Upper lobe of left lung (tissue), 6 donors: ENCODE data around the gene MYO3B. TPM values are rescaled to one million over a fixed set of nuclear protein-coding genes. Genes with fewer than 3 reads are reported as not detected.
"Not testable (repeated sequence)": the region's sequence is repeated elsewhere in the genome, so short reads cannot be mapped to it uniquely, and the experiment has no call there.

ENCODE experiments used
- ATAC-seq, 2 donors: fragments of 200-7000 bp; cut with Tn5 transposase; one replicate each; pipeline ENCODE4 v1.9.1; 2022; ENCODE audit warnings: mild to moderate bottlenecking in 2 of 2, moderate library complexity in 2 of 2; ENCODE audit not compliant: low FRiP score in 2 of 2
- DNase-seq, 2 donors: peaks; one replicate each; pipeline ENCODE4 v3.0.0-alpha.2; 2019 to 2020
- H3K27ac ChIP-seq, 4 donors: fragments of 200-600 bp; sonication (generic); one replicate each; pipeline ENCODE4 v1.5.1; 2016 to 2019
- H3K27me3 ChIP-seq, 4 donors: fragments of 200-600 bp; sonication (generic); one replicate each; pipeline ENCODE4 v1.5.1; 2017 to 2019
- H3K36me3 ChIP-seq, 4 donors: fragments of 200-600 bp; sonication (generic); one replicate each; pipeline ENCODE4 v1.5.1; 2016 to 2019
- H3K4me1 ChIP-seq, 4 donors: fragments of 200-600 bp; sonication (generic); one replicate each; pipeline ENCODE4 v1.5.1; 2018 to 2019
- H3K4me3 ChIP-seq, 4 donors: fragments of 200-600 bp; sonication (generic); one replicate each; pipeline ENCODE4 v1.5.1; 2017 to 2019; ENCODE audit warnings: mild to moderate bottlenecking in 2 of 4, moderate library complexity in 1 of 4
- H3K9me3 ChIP-seq, 4 donors: fragments of 200-600 bp; sonication (generic); one replicate each; pipeline ENCODE4 v1.5.1; 2018 to 2019
- EP300 ChIP-seq, 4 donors: sonication (generic); formaldehyde crosslinking; IDR thresholded peaks; one replicate each; pipeline ENCODE4 v1.5.1; 2017; ENCODE audit warnings: antibody characterized with exemption in 4 of 4, control low read depth in 2 of 4
- POLR2A ChIP-seq, 4 donors: fragments of 450-650 bp; IDR thresholded peaks; one replicate each; pipeline ENCODE4 v1.5.1; 2016 to 2017; ENCODE audit warnings: antibody characterized with exemption in 4 of 4, mild to moderate bottlenecking in 2 of 4
- POLR2AphosphoS5 ChIP-seq, 2 donors: sonication (generic); formaldehyde crosslinking; IDR thresholded peaks; one replicate each; pipeline ENCODE4 v1.5.1; 2017; ENCODE audit warnings: antibody characterized with exemption in 2 of 2
- WGBS, 2 donors: methylation state at CpG; one replicate each; pipeline ENCODE4 v1.1.5; 2017 to 2018; 5-methylcytosine and 5-hydroxymethylcytosine counted together
- total RNA-seq, 6 donors: library from RNA; depleted of rRNA in 4 of 6; stranded (reverse); fragments of >200 nt in 4 of 6; gene quantifications; one replicate each; pipeline versions ENCODE4 v1.1.0 to v1.2.1, GENCODE V29; 2016 to 2021
- TF ChIP-seq, protein P1 (sequence below), 6 experiments: fragments of 450-650 bp in 4 of 6; fragments of 200-600 bp in 2 of 6; sonication (generic) in 2 of 6; IDR thresholded peaks; one replicate each; pipeline ENCODE4 v1.5.1; 2016 to 2019; ENCODE audit warnings: antibody characterized with exemption in 6 of 6
- donor health status: DM: no; HTN: no; CAD: no; lungs with moderate emphysema.
- donor health status: DM: no; HTN: yes; CAD: no; lungs with severe emphysema.

MYO3B gene
- total RNA-seq, 6 donors from 2014 or later = 0.09 to 0.20 (median 0.13) TPM; not detected in 3

DNA sequence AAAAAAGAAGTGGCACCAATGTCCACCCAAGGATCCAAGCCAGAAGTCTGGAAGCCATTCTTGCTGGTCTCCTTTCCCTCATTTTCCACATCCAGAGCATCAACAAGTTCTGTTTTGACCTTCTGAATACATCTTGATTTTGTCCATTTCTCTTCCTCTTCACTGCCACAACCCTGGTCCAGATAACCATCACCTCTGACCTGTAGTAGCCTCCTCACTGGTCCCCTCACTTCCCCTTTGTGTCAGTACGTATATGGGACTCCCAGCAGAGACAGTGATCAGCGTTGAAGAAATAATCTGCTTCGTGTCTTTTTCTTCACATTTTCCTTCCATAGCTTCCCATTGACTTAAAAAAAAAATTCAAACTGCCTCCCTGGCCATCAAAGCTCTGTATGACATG, 427.9 kb downstream of the MYO3B start:
- TF ChIP-seq POLR2AphosphoS5 (IDR thresholded peaks at IDR 0.05) (no peak), POLR2A (IDR thresholded peaks at IDR 0.05) (no peak), EP300 (IDR thresholded peaks at IDR 0.05) (no peak)
- TF ChIP-seq, protein P1, sequence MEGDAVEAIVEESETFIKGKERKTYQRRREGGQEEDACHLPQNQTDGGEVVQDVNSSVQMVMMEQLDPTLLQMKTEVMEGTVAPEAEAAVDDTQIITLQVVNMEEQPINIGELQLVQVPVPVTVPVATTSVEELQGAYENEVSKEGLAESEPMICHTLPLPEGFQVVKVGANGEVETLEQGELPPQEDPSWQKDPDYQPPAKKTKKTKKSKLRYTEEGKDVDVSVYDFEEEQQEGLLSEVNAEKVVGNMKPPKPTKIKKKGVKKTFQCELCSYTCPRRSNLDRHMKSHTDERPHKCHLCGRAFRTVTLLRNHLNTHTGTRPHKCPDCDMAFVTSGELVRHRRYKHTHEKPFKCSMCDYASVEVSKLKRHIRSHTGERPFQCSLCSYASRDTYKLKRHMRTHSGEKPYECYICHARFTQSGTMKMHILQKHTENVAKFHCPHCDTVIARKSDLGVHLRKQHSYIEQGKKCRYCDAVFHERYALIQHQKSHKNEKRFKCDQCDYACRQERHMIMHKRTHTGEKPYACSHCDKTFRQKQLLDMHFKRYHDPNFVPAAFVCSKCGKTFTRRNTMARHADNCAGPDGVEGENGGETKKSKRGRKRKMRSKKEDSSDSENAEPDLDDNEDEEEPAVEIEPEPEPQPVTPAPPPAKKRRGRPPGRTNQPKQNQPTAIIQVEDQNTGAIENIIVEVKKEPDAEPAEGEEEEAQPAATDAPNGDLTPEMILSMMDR (IDR thresholded peaks at IDR 0.05) = no peak
- no peak for DNase-seq

DNA sequence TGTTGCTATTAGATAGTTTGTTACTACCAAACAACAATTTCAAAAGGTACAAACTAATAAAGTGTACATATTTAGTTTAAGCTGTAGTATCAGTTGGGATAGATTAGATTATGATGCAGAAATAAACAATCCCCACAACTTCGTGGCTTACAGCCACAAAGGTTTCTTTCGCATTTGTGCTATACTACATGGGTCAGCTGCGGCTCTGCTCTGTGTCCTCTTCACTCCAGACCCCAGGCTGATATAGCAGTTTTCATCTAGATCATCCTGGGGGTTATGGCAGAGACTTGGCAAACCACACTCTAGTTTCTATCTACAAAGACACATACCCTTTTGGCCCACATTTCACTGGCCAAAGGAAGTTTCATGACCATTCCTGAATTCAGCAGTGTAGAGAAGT, 429.2 kb downstream of the MYO3B start:
- Histone ChIP-seq H3K4me3 (no peak overlapping the region), H3K9me3 (no peaks in the 10 kb centered on the region), H3K27me3 (no peaks in the 10 kb centered on the region), H3K4me1 (no peaks in the 10 kb centered on the region), H3K36me3 (no peaks in the 10 kb centered on the region), H3K27ac (no peak overlapping the region)
- ATAC-seq (no peak), DNase-seq (no peak)
- WGBS, 2 donors = 67 to 74% methylated on average over 3 of the region's 3 CpGs
- TF ChIP-seq EP300 (IDR thresholded peaks at IDR 0.05) (no peak), POLR2A (IDR thresholded peaks at IDR 0.05) (no peak), POLR2AphosphoS5 (IDR thresholded peaks at IDR 0.05) (no peak)
- TF ChIP-seq, protein P1 (IDR thresholded peaks at IDR 0.05) = no peak

More for the DNA sequence above, 427.9 kb downstream of the MYO3B start:
- Histone ChIP-seq H3K9me3 (no peaks in the 10 kb centered on the region), H3K27ac (no peak overlapping the region), H3K36me3 (no peaks in the 10 kb centered on the region), H3K4me1 (no peaks in the 10 kb centered on the region), H3K4me3 (no peak overlapping the region), H3K27me3 (no peaks in the 10 kb centered on the region)
- no peak for ATAC-seq
- 91 to 92% methylated on average over 3 of the region's 3 CpGs for whole genome bisulfite sequencing, 2 donors

DNA sequence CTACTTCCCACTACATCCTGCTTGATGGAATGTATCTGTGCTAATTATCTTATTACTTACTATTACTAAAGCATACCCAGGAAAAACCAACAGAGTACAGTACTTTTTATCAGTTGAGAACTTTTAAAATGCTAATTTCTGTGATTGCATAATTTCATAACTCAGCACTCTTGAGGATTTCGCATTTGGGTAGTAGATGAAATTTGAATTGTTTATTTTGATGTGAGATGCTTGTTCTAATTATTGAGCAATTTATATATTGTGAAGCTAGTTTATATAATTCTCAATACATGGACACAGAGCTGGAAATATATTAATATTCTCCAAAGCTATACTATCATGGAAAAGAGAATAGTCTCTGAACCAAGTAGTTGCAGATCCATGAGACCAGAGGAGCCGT, 432.7 kb downstream of the MYO3B start:
- Histone ChIP-seq H3K36me3 (no peaks in the 10 kb centered on the region), H3K4me1 (no peaks in the 10 kb centered on the region), H3K9me3 (no peaks in the 10 kb centered on the region), H3K27me3 (no peaks in the 10 kb centered on the region), H3K4me3 (no peak overlapping the region), H3K27ac (no peak overlapping the region)
- no peak for DNase-seq
- 69 to 70% methylated on average over 2 of the region's 2 CpGs for WGBS, 2 donors
- TF ChIP-seq POLR2AphosphoS5 (IDR thresholded peaks at IDR 0.05) = no peak
- no peak for TF ChIP-seq POLR2A (IDR thresholded peaks at IDR 0.05)
- TF ChIP-seq EP300 (IDR thresholded peaks at IDR 0.05) = no peak
- TF ChIP-seq, protein P1 (IDR thresholded peaks at IDR 0.05) = no peak
- no peak for ATAC-seq

DNA sequence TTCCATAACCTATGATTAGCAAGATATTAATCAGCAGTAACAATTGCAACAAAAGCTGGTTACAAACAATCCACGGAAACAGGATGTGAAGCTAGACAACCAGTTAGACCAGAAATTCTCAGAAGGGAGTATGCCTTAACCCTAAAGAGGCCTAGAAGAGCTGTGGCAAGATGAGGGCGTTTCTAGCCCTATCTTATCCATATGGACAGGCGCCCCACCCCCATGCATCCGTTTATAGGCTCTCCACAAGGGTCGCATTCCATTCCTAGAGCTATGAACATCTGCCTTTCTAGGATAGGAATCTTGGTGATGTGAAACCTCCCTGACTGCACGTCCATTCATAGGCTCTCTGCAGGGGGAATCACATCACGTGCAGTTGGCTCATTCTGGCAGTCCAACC, 441.0 kb downstream of the MYO3B start:
- not testable (repeated sequence) for H3K27ac ChIP-seq, H3K4me3 ChIP-seq, H3K36me3 ChIP-seq, ATAC-seq, DNase-seq, H3K4me1 ChIP-seq, H3K27me3 ChIP-seq
- peaks cover 0 to 11% (median 3%) of the 10 kb centered on the region in 4 donors for H3K9me3 ChIP-seq
- WGBS, 2 donors = 66 to 87% methylated on average over 5 of the region's 7 CpGs

DNA sequence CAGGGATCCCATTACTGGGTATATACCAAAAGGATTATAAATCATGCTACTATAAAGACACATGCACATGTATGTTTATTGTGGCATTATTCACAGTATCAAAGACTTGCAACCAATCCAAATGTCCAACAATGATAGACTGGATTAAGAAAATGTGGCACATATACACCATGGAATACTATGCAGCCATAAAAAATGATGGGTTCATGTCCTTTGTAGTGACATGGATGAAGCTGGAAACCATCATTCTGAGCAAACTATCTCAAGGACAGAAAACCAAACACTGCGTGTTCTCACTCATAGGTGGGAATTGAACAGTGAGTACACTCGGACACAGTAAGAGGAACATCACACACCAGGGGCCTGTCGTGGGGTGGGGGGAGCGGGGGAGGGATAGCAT, 457.1 kb downstream of the MYO3B start:
- WGBS, 2 donors = 91 to 95% methylated on average over 4 of the region's 4 CpGs

DNA sequence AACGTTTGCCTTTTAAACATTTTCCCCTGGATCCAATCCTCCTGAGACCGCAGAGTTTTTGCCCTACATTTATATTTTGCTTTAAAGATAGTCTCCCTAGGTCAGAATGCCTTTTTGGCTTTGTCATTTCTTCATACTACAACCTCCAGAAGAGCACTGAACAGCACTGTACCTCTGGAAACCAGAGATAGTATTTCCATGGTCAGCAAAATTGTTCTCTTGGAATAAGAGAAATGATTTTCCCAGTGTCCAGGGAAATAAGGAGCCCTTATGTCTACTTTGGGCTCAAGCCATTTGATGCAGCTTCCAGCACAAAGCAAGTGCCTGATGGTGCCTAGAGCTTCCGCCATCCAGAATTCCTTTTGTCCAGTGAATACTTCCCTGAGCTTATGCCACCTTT, 461.7 kb downstream of the MYO3B start:
- H3K4me1 ChIP-seq = no peaks in the 10 kb centered on the region
- 88 to 94% methylated on average over 3 of the region's 3 CpGs for WGBS, 2 donors
- no peak overlapping the region for H3K4me3 ChIP-seq
- H3K27ac ChIP-seq = no peak overlapping the region
- H3K36me3 ChIP-seq = no peaks in the 10 kb centered on the region
- DNase-seq (no peak), ATAC-seq (no peak)
- TF ChIP-seq, protein P1 (IDR thresholded peaks at IDR 0.05) = no peak
- TF ChIP-seq EP300 (IDR thresholded peaks at IDR 0.05) = no peak
- TF ChIP-seq POLR2A (IDR thresholded peaks at IDR 0.05) = no peak
- no peak for TF ChIP-seq POLR2AphosphoS5 (IDR thresholded peaks at IDR 0.05)
- H3K9me3 ChIP-seq = no peaks in the 10 kb centered on the region
- no peaks in the 10 kb centered on the region for H3K27me3 ChIP-seq

More for the DNA sequence above, 457.1 kb downstream of the MYO3B start:
- DNase-seq, H3K36me3 ChIP-seq, H3K4me3 ChIP-seq, H3K27me3 ChIP-seq, H3K4me1 ChIP-seq, ATAC-seq, H3K9me3 ChIP-seq, H3K27ac ChIP-seq: not testable (repeated sequence)
